Astrocyte of the hippocampus (primary cell): ENCODE data around the gene SHROOM4.

Experiments used
- DNase-seq: peaks from one replicate; pipeline ENCODE4 v3.0.0; 2011; ENCODE audit warnings: low read depth, low spot score

The SHROOM4 gene

GRCh38 chrX:50705042-50705441 lies 109.0 kb downstream of the SHROOM4 start:
- DNase-seq, result no peak

- DNase-seq, result peak; percentile 20
Observed at GRCh38 chrX:50704360-50704759, 109.6 kb downstream of the SHROOM4 start.

GRCh38 chrX:50700921-50701320 lies 113.1 kb downstream of the SHROOM4 start:
- peak; percentile 28 for DNase-seq

GRCh38 chrX:50698944-50699343 lies 115.0 kb downstream of the SHROOM4 start:
- no peak for DNase-seq

- DNase-seq, result peak; percentile 83
Observed at GRCh38 chrX:50697691-50698090, 116.3 kb downstream of the SHROOM4 start.

- peak; percentile 65 for DNase-seq
Observed at GRCh38 chrX:50691820-50692219, 122.2 kb downstream of the SHROOM4 start.

GRCh38 chrX:50684871-50685270 lies 129.1 kb downstream of the SHROOM4 start:
- no peak for DNase-seq

- no peak for DNase-seq
Observed at GRCh38 chrX:50680990-50681389, 133.0 kb downstream of the SHROOM4 start.

- DNase-seq, result no peak
Observed at GRCh38 chrX:50677789-50678188, 136.2 kb downstream of the SHROOM4 start.

GRCh38 chrX:50671661-50672060 lies 142.3 kb downstream of the SHROOM4 start:
- peak; percentile 22 for DNase-seq

GRCh38 chrX:50668860-50669259 lies 145.1 kb downstream of the SHROOM4 start:
- DNase-seq, result no peak

GRCh38 chrX:50648156-50648555 lies 165.8 kb downstream of the SHROOM4 start:
- peak; percentile 37 for DNase-seq

GRCh38 chrX:50644496-50644895 lies 169.5 kb downstream of the SHROOM4 start:
- DNase-seq, result no peak

- DNase-seq, result no peak
Observed at GRCh38 chrX:50643525-50644137, 170.4 kb downstream of the SHROOM4 start.

- peak; percentile 31 for DNase-seq
Observed at GRCh38 chrX:50638123-50638522, 175.9 kb downstream of the SHROOM4 start.

GRCh38 chrX:50635817-50636365 lies 178.1 kb downstream of the SHROOM4 start:
- DNase-seq, result no peak

- DNase-seq, result no peak
Observed at GRCh38 chrX:50635162-50635561, 178.8 kb downstream of the SHROOM4 start.

- no peak for DNase-seq
Observed at GRCh38 chrX:50629774-50630173, 184.2 kb downstream of the SHROOM4 start.

GRCh38 chrX:50627696-50628095 lies 186.3 kb downstream of the SHROOM4 start:
- no peak for DNase-seq

GRCh38 chrX:50626432-50626831 lies 187.6 kb downstream of the SHROOM4 start:
- DNase-seq, result no peak

- DNase-seq, result no peak
Observed at GRCh38 chrX:50622751-50623150, 191.2 kb downstream of the SHROOM4 start.

GRCh38 chrX:50618788-50619558 lies 195.0 kb downstream of the SHROOM4 start:
- DNase-seq, result no peak

- no peak for DNase-seq
Observed at GRCh38 chrX:50617183-50617582, 196.8 kb downstream of the SHROOM4 start.
